Non-pigmented ciliary epithelial cell (primary cell): ENCODE measurements around the gene RABGAP1L.
"Not testable (repeated sequence)": the region's sequence is repeated elsewhere in the genome, so short reads cannot be mapped to it uniquely, and the experiment has no call there.

ENCODE experiments used
- DNase-seq: peaks from one replicate; pipeline ENCODE4 v3.0.0-alpha.2; 2010; ENCODE audit warnings: low read depth

The RABGAP1L gene

GRCh38 chr1:174197088-174197487, 37.8 kb downstream of the RABGAP1L start:
- DNase-seq = no peak

GRCh38 chr1:174197547-174197946, 38.2 kb downstream of the RABGAP1L start:
- DNase-seq = no peak

DNA sequence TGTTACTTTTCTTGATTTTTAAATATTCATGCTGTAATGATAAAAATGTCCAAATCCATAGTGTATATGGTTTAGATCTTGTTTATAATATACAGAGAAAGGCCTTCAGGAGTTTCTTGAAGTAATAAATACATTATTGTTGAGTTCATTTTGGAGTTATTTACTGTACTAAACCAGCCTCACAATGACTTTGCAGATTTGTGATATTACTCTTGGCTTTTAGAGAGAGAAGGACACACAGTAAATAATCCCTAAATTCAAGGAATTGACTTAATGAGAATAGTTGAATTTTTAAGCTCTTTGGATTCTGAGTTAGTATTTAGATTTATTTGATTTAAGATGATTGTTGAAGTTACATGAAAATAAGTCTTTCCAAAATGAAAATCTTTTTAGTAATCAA, 38.9 kb downstream of the RABGAP1L start:
- no peak for DNase-seq

GRCh38 chr1:174200746-174201145, 41.4 kb downstream of the RABGAP1L start:
- no peak for DNase-seq

DNA sequence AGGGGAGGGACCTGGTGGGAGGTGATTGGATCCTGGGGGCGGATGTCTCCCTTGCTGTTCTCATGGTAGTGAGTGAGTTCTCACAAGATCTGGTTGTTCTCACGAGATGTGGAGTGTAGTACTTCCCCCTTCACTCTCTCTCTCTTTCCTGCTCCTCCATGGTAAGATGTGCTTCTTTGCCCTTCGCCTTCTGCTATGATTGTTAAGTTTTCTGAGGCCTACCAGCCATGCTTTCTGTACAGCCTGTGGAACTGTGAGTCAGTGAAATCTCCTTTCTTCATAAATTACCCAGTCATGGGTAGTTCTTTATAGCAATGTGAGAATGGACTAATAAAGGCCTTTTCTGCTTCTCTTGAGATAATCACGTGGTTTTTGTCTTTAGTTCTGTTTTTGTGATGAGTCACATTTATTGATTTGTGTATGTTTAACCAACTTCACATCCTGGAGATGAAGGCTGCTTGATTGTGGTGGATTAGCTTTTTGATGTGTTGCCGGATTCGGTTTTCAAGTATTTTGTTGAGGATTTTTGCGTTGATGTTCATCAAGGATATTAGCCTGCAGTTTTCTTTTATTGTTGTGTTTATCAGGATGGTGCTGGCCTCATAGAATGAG, 45.5 kb downstream of the RABGAP1L start:
- DNase-seq = no peak

DNA sequence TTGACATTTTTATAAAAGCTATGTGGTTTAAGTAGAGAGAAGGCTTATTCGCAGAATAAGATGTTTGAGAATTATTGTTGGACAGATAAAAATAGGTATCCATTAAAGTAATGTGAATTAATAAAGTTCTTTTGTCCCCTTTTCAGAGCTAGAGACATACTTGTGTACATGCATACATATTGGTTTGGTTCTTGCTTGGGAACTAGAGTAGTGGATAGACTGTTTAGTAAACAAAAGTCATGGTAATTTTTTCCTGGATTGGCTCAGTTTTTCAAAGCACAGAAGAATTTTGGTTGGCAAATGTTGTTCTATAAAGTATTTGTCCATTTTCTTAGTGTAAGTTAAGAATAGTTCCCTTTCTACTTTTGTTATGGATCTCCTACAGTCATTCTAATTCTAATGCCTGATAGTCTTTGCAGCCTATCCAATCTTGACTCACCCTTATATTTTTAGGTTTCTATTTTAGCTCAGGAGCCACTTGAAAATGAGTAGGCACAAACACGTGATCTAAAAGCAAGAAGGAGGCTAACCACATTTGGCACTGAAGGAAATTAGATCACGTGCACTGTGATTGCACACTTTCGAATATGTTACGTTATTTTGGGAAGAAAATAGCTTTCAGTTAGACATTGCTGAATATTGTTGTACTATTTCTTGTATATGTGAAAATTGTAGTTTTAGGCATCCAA, 47.0 kb downstream of the RABGAP1L start:
- DNase-seq = no peak

- no peak for DNase-seq
Observed at GRCh38 chr1:174209347-174210187, 50.2 kb downstream of the RABGAP1L start.

- no peak for DNase-seq
Observed at GRCh38 chr1:174211486-174211885, 52.2 kb downstream of the RABGAP1L start.

DNA sequence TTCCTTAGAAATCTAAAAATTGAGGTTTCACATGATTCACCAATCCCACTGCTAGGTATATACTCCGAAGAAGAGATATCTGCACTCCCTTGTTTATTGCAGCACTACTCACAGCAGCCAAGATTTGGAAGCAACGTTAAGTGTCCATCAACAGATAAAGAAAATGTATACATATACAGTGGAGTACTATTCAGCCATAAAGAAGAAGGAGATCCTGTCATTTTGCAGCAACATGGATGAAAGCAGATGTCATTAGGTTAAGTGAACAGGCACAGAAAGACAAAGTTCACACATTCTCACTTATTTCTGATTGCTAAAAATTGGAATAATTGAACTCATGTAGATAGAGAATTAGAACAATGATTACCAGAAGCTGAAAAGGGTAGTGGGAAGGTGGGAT, 56.4 kb downstream of the RABGAP1L start:
- no peak for DNase-seq

- no peak for DNase-seq
Observed at GRCh38 chr1:174217248-174217647, 57.9 kb downstream of the RABGAP1L start.

GRCh38 chr1:174217787-174218574, 58.7 kb downstream of the RABGAP1L start:
- DNase-seq = no peak

DNA sequence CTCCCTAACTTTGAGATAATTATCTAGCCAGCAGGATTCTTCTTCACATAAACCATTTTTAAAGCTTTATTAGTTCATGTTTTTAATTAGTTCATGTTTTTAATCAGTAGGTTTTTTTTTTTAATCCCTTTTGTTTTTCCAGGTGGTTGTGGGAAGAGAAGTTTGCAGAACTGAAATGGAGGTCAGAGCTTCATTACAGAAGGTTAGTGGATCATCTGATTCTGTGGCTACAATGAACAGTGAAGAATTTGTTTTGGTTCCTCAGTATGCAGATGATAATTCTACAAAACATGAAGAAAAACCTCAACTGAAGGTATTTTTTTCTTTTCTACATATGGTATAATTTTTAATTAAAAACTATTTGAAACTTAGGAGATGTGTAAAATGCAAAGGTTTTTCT, 59.7 kb downstream of the RABGAP1L start:
- no peak for DNase-seq

DNA sequence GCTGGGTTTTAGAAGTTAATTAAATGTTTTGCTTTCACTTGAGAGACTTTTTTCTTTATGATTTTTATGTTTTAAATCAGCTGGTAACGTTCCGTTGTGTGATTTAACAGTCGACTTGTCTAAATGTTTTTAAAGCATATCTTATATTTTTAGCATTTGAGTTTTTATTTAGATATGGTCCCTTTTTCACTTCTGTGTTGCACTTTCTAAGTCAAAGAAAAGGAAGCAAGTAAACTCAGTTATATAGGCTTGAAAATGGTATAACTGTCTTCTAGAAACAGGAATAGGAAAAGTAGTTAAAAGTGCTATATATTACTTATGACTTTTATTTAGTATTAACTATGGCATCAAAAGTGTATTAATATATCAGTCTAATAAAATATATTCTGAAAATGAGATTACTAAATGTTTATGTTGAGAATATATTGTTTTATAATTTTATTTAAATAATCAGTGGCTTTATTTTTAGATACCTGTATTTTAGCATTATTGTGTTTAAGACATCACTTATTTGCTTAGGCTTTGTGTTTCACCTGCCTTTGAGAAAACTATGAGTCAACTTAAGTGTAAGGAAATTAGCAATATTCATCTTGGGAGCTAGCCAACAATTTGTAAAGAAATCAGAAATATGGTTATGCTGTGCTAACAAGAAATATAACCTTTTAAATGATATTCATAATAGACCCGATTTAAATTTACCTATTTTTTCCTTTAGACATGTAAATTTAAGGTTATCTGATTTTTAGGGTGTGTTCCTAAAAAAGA, 60.5 kb downstream of the RABGAP1L start:
- DNase-seq = no peak

DNA sequence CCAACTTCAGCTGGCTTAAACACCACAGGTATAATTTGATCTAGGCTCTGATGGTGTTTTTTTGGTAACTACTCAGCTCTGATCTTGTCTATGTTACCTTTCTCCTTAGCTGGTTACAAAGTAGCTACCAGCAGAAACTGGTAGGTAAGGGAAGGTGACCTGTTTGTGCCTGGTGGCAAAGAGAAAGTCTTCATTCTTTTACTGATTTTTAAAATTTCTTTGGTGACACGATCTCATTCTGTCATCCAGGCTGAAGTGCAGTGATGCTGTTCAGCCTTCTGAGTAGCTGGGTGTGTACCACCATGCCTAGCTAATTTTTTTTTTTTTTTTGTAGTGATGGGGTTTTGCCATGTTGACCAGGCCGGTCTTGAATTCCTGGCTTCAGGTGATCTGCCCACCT, 62.4 kb downstream of the RABGAP1L start:
- DNase-seq = no peak

GRCh38 chr1:174222166-174222949, 63.0 kb downstream of the RABGAP1L start:
- peak; percentile 53 for DNase-seq

DNA sequence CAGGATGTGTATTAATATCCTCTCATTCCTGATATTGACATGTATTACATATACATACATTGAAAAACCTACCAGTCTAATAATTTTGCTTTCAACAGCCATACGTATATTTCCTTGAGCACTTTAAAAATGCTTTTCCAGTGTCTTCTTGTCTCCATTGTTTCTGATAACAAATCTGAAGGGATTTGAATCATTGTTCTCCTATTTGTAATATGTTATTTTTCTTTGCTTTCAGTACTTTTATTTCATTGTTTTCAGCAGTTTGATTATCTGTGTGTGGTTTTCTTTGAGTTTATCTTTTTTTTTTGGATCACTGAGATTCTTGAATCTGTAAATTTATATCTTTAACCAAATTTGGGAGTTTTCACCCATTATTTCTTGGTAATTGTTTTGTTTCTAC, 65.3 kb downstream of the RABGAP1L start:
- no peak for DNase-seq

DNA sequence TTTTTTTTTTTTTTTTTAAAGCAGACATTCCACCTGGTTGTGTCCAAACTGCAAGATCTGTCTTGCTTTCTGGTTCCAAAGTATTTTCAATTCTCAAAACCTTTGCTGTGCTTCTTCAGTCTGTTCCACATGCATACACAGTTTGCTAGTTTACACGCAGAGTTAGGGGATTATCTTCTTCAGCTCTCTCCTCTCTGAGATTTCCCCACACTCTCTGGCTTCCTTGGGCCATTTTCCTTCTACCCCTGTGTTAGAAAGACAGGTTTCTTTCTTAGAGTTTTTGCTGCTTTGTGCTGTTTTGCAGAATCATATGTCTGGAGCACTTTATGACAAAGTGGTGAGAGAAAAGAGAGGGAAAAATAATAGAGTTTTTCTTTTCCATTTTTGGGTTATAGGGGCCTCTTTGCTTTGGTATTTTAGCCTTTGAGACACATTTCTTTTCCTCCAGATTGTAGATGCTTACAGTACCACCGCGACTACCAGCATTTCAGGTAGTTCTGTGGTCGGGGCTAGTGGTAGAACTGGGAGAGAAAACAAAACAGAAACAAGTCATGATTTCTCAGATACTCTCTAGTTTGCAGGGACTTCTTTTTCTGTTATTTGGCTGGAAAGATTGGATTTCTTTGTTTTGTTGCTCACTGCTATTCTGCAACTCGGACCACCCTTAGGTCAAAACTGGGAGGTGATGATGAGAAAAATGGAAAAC, 66.3 kb downstream of the RABGAP1L start:
- DNase-seq = no peak

DNA sequence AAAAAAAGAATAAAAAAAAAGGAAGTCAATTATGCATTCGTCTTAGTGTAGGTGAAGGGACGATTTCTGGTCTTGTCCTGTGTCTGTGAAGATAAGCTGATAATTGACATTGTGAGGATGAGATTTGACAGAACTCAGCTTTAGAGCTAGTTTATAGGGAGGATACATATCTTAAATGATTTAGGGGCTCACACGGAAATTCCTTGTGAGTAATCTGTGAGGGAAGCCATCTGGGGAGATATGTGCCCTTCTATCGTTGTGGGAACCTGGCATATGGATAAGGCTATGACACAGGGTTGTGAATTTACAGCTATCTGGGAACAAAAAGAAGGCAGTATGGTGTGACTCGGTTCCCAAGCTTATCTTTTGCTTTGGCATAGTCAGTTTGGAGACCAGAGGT, 71.1 kb downstream of the RABGAP1L start:
- DNase-seq = no peak

DNA sequence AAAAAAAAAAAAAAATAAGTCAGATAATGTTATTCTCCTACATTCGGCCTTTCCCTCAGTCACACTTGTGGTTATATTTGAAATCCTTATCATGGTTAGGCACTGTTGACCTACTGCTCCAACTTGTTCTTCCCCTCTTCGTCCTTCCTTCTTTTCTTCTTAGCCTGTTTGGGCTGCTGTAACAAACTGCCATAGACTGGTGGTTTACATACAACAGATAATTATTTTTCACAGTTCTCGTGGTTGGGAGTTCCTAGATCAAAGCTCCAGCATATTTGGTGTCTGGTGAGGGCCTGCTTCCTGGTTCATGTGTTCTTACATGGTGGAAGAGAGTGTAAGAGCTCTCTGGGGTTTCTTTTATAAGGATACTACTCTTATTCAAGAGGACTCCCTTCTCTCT, 73.4 kb downstream of the RABGAP1L start:
- no peak for DNase-seq

DNA sequence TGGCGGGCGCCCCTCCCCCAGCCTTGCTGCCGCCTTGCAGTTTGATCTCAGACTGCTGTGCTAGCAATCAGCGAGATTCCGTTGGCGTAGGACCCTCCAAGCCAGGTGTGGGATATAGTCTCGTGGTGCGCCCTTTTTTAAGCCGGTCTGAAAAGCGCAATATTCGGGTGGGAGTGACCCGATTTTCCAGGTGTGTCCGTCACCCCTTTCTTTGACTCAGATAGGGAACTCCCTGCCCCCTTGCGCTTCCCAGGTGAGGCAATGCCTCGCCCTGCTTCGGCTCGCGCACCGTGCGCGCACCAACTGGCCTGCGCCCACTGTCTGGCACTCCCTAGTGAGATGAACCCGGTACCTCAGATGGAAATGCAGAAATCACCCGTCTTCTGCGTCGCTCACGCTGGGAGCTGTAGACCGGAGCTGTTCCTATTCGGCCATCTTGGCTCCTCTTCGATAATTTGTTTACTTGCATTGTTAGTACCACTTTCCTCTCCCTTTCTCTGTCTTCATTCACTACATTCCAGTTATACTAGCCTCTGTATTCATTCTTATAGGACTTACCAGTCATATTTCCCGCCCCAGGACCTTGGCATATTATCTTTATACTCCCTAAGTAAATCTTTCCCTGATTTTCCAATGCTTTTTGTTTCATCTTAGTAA, 79.7 kb downstream of the RABGAP1L start:
- not testable (repeated sequence) for DNase-seq
